Panc1 (cell line): ENCODE results near the gene STARD7. TPM values are rescaled to one million over a fixed set of nuclear protein-coding genes. Genes with fewer than 3 reads are reported as not detected.

ENCODE experiments used
- ATAC-seq: fragments of 200-7000 bp; cut with Tn5 transposase; 2 replicates; pipeline ENCODE4 v1.9.1; 2020; ENCODE audit warnings: mild to moderate bottlenecking, moderate library complexity
- BruUV-seq: library from RNA; stranded (reverse); fragments of 400-500 nt; replicated peaks from 2 replicates; lab custom pipeline; 2021; lab: Mats Ljungman, UMichigan
- CTCF ChIA-PET: fragments of 300-600 bp; sonication (Branson Sonifier 250); formaldehyde crosslinking; loops from one replicate; lab custom pipeline; 2022; ENCODE audit warnings: antibody characterized with exemption; lab: Charles Lee
- POLR2A ChIA-PET: fragments of 300-600 bp; sonication (Branson Sonifier 250); formaldehyde crosslinking; loops from one replicate; lab custom pipeline; 2022; ENCODE audit warnings: antibody characterized with exemption; lab: Charles Lee
- DNase-seq: peaks from one replicate; pipeline ENCODE4 v3.0.0-alpha.2; 2010; ENCODE audit warnings: low read depth, low spot score
- H3K27ac ChIP-seq: 2 replicates; pipeline ENCODE4 v1.5.1; 2011; ENCODE audit warnings: mild to moderate bottlenecking, low read length, inconsistent platforms
- H3K27me3 ChIP-seq: fragments of 200-500 bp; sonication (Bioruptor generic); 2 replicates; pipeline ENCODE4 v1.6.0; 2014; ENCODE audit warnings: low read length, inconsistent platforms; ENCODE audit not compliant: control insufficient read depth, insufficient read depth
- H3K36me3 ChIP-seq: fragments of 200-500 bp; sonication (Bioruptor generic); 2 replicates; pipeline ENCODE4 v1.5.1; 2014; ENCODE audit warnings: inconsistent platforms, mild to moderate bottlenecking, low read length, moderate library complexity; ENCODE audit not compliant: control insufficient read depth, insufficient read depth
- H3K4me1 ChIP-seq: 2 replicates; pipeline ENCODE4 v1.5.1; 2011; ENCODE audit warnings: inconsistent platforms, mild to moderate bottlenecking, low read length, moderate library complexity; ENCODE audit not compliant: control insufficient read depth, insufficient read depth
- H3K4me3 ChIP-seq, 2 experiments: 2 replicates each; pipeline ENCODE4 v1.5.1; 2011 to 2012; ENCODE audit warnings: low read depth in 2 of 2, low read length in 2 of 2, mild to moderate bottlenecking in 2 of 2, inconsistent platforms in 1 of 2, moderate library complexity in 1 of 2
- H3K9me3 ChIP-seq: fragments of 200-500 bp; sonication (Bioruptor generic); 2 replicates; pipeline ENCODE4 v1.5.1; 2014; ENCODE audit warnings: low read depth, mild to moderate bottlenecking, inconsistent platforms, low read length, moderate library complexity; ENCODE audit not compliant: control insufficient read depth, insufficient read depth
- POLR2AphosphoS5 ChIP-seq: IDR thresholded peaks from 2 replicates; pipeline ENCODE4 v1.6.1; 2012; ENCODE audit warnings: mild to moderate bottlenecking, low read depth, low read length, moderate library complexity
- SIN3A ChIP-seq: IDR thresholded peaks from 2 replicates; pipeline ENCODE4 v1.6.1; 2012; ENCODE audit warnings: low read depth, mild to moderate bottlenecking, low read length, moderate library complexity, borderline replicate concordance; ENCODE audit not compliant: insufficient read depth
- TCF7L2 ChIP-seq: IDR thresholded peaks from 2 replicates; pipeline ENCODE4 v1.6.1; 2011; ENCODE audit warnings: mild to moderate bottlenecking, low read depth, low read length, inconsistent platforms
- in situ Hi-C: cut with HindIII; loops from 2 replicates; pipeline ENCODE4 v1.10.0; 2016; ENCODE audit warnings: low sequenced_read_pairs, low pct_unique_long_range_greater_than_20kb
- intact Hi-C: fragments of 100-400 bp; cut with micrococcal nuclease; formaldehyde crosslinking; loops from one replicate; pipeline ENCODE4 v1.10.0; 2022; ENCODE audit not compliant: unreplicated experiment
- total RNA-seq: library from RNA; stranded (reverse); gene quantifications from one replicate; pipeline ENCODE4 v1.2.1, GENCODE V29; 2021; ENCODE audit not compliant: unreplicated experiment
- TF ChIP-seq, protein P1 (sequence below): fragments of 450-650 bp; IDR thresholded peaks from 2 replicates; pipeline ENCODE4 v1.5.1; 2017; ENCODE audit warnings: mild to moderate bottlenecking

STARD7 gene
- total RNA-seq, 1 experiment from 2014 or later: 133 TPM

DNA sequence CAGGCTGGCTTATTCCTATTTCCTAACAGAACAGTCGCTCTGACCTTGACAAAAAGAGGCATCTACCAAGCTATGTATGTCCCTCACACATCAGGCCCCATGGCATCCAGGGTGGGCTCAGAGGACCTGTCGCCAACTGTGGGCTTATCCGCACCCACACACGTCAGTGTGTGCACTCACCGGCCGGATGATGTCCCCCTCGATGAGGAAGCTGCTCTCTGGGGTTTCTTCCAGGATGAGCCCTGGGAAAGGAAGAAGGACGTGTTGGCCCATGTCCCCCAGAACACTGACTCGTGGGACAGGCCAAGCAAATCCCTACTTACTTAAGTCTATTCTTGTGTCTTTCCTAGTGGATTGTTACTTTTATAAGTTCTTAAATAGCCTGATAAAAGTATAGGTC lies 73.5 kb downstream of the STARD7 start:
- intact Hi-C loops (no loop called here), in situ Hi-C loops (no loop called here)
- H3K4me1 ChIP-seq: no peaks in the 10 kb centered on the region
- no peaks in the 10 kb centered on the region for H3K36me3 ChIP-seq
- no peak overlapping the region for H3K27ac ChIP-seq
- no peak for DNase-seq
- H3K9me3 ChIP-seq: no peaks in the 10 kb centered on the region
- no TSS peak for BruUV-seq
- ChIA-PET POLR2A (no interaction called here), CTCF (no interaction called here)
- H3K4me3 ChIP-seq: no peak overlapping the region
- H3K27me3 ChIP-seq: no peaks in the 10 kb centered on the region
- TF ChIP-seq, protein P1, sequence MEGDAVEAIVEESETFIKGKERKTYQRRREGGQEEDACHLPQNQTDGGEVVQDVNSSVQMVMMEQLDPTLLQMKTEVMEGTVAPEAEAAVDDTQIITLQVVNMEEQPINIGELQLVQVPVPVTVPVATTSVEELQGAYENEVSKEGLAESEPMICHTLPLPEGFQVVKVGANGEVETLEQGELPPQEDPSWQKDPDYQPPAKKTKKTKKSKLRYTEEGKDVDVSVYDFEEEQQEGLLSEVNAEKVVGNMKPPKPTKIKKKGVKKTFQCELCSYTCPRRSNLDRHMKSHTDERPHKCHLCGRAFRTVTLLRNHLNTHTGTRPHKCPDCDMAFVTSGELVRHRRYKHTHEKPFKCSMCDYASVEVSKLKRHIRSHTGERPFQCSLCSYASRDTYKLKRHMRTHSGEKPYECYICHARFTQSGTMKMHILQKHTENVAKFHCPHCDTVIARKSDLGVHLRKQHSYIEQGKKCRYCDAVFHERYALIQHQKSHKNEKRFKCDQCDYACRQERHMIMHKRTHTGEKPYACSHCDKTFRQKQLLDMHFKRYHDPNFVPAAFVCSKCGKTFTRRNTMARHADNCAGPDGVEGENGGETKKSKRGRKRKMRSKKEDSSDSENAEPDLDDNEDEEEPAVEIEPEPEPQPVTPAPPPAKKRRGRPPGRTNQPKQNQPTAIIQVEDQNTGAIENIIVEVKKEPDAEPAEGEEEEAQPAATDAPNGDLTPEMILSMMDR: no peak
- TF ChIP-seq POLR2AphosphoS5: no peak
- no peak for TF ChIP-seq TCF7L2
- TF ChIP-seq SIN3A: no peak
- ATAC-seq: no peak

Other genes starting within 250 kb of the STARD7 start
- 22.0 TPM for gene ANKRD36C, start 217.0 kb downstream of the STARD7 start, total RNA-seq
- not detected for gene GPAT2, start 173.9 kb downstream of the STARD7 start, total RNA-seq
- 0.28 TPM for gene ADRA2B, start 92.3 kb downstream of the STARD7 start, total RNA-seq
- 0.18 TPM for gene ASTL, start 70.3 kb downstream of the STARD7 start, total RNA-seq
- gene DUSP2, start 63.4 kb downstream of the STARD7 start, total RNA-seq: 4.9 TPM
- 63.1 TPM for gene TMEM127, start 57.2 kb upstream of the STARD7 start, total RNA-seq
- gene CIAO1, start 57.4 kb upstream of the STARD7 start, total RNA-seq: 85.5 TPM
- 231 TPM for gene SNRNP200, start 96.7 kb upstream of the STARD7 start, total RNA-seq
- 12.2 TPM for gene ITPRIPL1, start 116.5 kb upstream of the STARD7 start, total RNA-seq
- 55.6 TPM for gene NCAPH, start 126.9 kb upstream of the STARD7 start, total RNA-seq